HUES48 (cell line): ENCODE measurements around the gene BCCIP.

Experiments
- H3K27ac ChIP-seq: one replicate; pipeline ENCODE4 v1.7.0; 2013; ENCODE audit warnings: low read depth, low read length, inconsistent platforms
- H3K27me3 ChIP-seq: 2 replicates; pipeline ENCODE4 v1.6.1; 2013; ENCODE audit warnings: mild to moderate bottlenecking, low read length; ENCODE audit not compliant: control insufficient read depth, insufficient read depth
- H3K36me3 ChIP-seq: 2 replicates; pipeline ENCODE4 v1.6.1; 2013; ENCODE audit warnings: low read length; ENCODE audit not compliant: control insufficient read depth, insufficient read depth
- H3K4me1 ChIP-seq: 2 replicates; pipeline ENCODE4 v1.6.1; 2013; ENCODE audit warnings: mild to moderate bottlenecking, low read length; ENCODE audit not compliant: control insufficient read depth, insufficient read depth
- H3K4me3 ChIP-seq: 2 replicates; pipeline ENCODE4 v1.5.1; 2013; ENCODE audit warnings: mild to moderate bottlenecking, low read depth, low read length
- H3K9ac ChIP-seq: 2 replicates; pipeline ENCODE4 v1.6.1; 2013; ENCODE audit warnings: mild to moderate bottlenecking, low read depth, low read length, moderate library complexity
- H3K9me3 ChIP-seq: 2 replicates; pipeline ENCODE4 v1.6.1; 2013; ENCODE audit warnings: low read length; ENCODE audit not compliant: control insufficient read depth, insufficient read depth

Gene BCCIP

DNA sequence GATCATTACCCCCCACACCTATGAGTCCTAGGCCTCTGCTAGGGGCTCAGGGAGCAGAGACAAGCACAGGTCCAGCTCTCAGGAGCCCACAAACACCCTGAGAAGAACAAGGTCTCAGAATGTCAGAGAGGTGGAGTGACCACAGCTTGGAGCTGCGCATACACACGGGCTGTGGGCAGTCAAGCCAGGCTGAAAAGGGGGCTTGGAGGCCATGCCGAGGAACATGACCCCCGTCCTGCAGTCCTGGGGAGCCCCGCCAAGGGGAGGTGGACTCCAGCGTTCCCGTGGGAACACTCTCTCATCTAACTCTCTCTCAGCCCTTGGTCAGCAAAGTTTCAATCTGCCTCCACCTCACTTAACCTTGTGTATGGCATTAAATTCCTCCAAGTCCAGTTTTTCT is 39.9 kb upstream of the BCCIP start:
- Histone ChIP-seq H3K27me3 (no peaks in the 10 kb centered on the region), H3K4me1 (no peaks in the 10 kb centered on the region), H3K27ac (no peak overlapping the region), H3K9ac (no peak overlapping the region), H3K36me3 (peaks cover 3% of the 10 kb centered on the region; the same call in 1 of the 2 replicates), H3K9me3 (no peaks in the 10 kb centered on the region), H3K4me3 (no peak overlapping the region)

DNA sequence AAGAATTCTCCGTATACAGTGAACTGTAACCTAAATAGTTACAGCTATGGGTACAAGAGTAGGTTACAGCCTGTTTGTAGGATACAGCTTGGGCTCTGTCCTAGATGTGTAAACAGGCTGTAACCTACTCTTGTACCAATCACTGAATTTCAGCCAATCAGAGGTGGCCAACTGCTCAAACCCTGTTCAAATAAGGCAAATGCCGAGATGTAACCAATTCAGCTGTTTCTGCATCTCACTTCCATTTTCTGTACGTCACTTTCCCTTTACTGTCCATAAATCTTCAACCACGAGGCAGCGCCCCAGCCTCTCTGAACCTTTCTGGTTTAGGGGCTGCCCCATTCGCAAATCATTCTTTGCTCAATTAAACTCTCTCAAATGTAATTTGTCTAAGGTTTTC is 39.4 kb upstream of the BCCIP start:
- Histone ChIP-seq H3K9me3 (no peaks in the 10 kb centered on the region), H3K36me3 (peaks cover 6% of the 10 kb centered on the region; the same call in 1 of the 2 replicates), H3K4me1 (no peaks in the 10 kb centered on the region), H3K27ac (no peak overlapping the region), H3K27me3 (no peaks in the 10 kb centered on the region), H3K4me3 (no peak overlapping the region), H3K9ac (no peak overlapping the region)

DNA sequence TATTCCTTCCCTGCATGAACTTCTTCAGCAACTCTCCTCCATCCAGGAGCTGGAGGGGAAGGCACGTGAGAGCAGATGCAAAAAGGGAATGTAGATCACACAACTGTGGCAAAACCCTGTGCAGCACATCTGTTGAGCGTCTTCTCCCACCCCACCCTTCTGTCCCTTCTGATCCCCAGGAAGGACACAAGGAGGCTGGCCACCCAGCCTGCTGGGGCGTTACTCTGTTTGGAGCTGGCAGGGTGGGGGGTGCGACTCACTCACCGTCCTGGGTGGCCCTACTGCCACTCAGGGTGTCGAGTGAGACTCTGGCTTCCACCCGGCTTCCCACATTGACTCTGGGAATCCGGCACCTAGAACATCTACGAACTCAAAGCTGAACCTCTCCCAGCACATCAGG is 37.6 kb upstream of the BCCIP start:
- no peaks in the 10 kb centered on the region for H3K9me3 ChIP-seq
- peaks cover 10% of the 10 kb centered on the region for H3K36me3 ChIP-seq
- H3K27me3 ChIP-seq, result no peaks in the 10 kb centered on the region
- H3K4me1 ChIP-seq, result no peaks in the 10 kb centered on the region
- H3K27ac ChIP-seq, result no peak overlapping the region
- H3K4me3 ChIP-seq, result no peak overlapping the region
- no peak overlapping the region for H3K9ac ChIP-seq

DNA sequence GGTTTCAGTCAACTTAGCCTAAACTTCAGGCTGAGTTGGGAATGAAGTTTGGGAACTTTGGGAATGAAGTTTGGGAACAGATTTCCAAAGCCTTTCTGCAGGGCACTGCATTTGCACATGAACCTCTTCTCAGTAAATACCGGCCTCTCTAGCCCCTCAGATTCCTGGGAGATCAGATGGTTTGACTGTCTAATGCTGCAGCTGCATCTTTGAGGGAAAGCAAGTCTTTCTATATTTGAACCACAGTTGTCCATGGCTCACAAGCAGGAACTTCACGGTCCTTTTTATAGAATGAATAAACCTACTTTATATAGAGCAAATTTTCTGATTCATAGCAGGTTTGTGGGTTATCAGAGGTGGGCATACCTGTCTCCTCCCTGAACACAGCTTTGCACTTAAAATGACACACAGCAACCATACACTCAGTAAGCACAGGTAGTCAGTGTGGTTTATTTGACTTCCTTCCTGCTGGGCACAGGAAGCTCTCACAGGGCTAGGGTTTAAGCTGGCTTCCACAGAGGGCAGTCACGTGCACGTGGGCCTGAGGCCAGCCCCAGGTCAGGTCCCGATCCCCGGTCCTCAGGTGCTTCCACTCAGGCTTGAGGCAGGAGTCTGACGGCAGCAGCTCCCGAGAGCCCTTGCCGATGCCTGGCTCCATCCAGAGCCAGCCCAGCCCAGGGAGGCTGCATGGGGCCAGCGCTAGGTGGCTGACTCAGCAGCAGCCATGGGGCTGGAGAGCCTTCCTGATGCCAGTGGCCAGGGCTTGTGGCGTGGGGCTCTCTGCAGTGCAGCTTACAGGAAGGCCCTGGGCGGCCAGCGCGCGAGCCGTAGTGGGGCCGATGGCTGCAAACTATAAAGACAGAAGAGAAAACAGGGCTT is 35.0 kb upstream of the BCCIP start:
- Histone ChIP-seq H3K36me3 (peaks cover 26% of the 10 kb centered on the region), H3K4me3 (no peak overlapping the region), H3K9ac (no peak overlapping the region), H3K9me3 (no peaks in the 10 kb centered on the region), H3K4me1 (no peaks in the 10 kb centered on the region), H3K27ac (no peak overlapping the region), H3K27me3 (no peaks in the 10 kb centered on the region)

DNA sequence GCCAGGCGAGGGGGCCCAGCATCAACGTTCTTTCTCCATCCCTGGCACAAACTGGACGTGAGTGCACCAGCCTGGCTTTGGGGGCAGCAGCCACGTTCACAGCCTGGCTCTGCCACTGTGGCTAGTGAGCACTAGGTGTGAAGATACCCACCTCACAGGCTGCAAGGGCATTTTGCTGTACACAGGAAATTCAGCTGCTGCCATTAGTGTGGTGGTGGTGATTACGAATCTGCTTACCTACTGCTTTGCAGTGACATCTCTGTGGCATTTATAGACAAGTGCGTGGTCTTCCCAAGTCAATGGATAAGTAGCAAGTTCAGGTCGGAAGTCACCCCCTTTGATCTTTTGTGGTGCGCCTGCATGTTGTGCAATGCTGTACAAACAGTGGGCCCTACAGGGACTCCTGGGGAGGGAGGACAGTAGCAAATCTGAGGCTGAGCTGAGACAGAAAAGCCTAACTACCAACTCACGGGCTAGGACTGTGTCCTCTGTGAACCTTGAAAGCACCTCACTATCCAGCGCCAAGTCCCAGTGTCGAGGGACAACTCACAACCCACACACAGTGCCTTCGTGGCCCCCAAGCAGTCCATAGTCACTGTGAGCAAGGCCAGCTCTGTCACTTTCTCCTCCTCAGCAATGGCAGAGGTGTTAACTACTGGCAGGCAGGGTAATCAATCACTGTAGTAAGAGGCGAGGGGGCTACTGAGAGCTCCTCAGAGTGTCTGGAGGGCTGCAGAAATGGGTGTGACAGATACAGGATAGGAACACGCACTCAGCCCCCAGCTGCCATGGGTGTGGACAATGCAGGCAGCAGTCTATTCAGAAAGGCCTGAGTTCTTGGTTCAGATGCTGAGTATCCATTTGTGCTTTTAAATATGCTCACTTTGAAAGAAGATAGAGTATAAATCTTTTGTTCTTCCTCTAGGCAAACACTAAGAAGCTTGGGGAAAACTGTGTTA is 30.7 kb upstream of the BCCIP start:
- Histone ChIP-seq H3K36me3 (peaks cover 62% of the 10 kb centered on the region), H3K27ac (no peak overlapping the region), H3K27me3 (no peaks in the 10 kb centered on the region), H3K9me3 (no peaks in the 10 kb centered on the region), H3K4me1 (no peaks in the 10 kb centered on the region), H3K9ac (no peak overlapping the region), H3K4me3 (no peak overlapping the region)

DNA sequence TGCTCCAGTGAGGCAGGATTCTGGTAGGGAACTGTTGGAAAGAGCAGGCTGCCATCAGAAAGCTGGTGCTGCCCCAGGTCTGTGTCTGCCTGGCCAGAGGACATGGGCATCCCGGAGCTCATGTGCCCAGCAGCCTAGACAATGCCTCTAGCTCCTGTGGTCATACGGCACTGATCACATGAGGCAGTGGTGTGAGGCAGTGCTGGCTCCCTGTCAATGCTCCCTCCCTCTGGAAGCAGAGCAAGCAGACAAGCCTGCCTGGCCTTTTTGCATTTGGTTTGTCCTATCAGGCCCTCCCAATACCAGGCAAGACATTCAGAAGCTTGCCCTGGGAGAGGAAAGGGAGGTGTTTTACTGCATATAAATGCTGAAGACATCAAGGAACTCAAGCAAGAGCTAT is 28.2 kb upstream of the BCCIP start:
- no peaks in the 10 kb centered on the region for H3K27me3 ChIP-seq
- no peak overlapping the region for H3K9ac ChIP-seq
- H3K9me3 ChIP-seq, result no peaks in the 10 kb centered on the region
- no peaks in the 10 kb centered on the region for H3K4me1 ChIP-seq
- peaks cover 55% of the 10 kb centered on the region for H3K36me3 ChIP-seq
- no peak overlapping the region for H3K27ac ChIP-seq
- H3K4me3 ChIP-seq, result no peak overlapping the region

DNA sequence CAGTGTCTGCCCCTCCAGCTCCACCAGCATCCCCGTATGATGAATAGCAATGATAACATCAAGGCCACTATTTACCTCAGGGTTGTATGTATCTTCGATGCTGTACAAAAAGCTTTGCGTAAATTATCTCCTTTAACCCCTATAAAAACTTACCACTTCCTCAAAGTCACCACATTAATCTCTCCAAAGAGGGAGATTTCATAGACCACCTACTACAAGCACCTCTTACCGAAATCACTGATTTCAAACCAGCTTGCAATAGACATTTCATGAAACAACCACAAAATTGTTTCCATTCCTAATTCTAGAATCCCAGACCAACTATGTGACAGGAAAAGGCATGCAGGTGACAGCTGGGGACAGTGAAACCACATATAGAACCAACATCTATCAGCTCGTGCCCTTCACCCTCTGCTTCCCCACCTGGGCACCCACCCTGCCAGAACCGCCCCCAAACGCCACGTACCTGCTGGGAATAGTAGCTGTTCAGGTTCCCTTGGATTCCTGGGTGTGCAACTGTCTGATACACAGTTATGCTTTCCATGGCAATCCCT is 27.6 kb upstream of the BCCIP start:
- Histone ChIP-seq H3K27ac (no peak overlapping the region), H3K9ac (no peak overlapping the region), H3K36me3 (peaks cover 55% of the 10 kb centered on the region), H3K27me3 (no peaks in the 10 kb centered on the region), H3K9me3 (no peaks in the 10 kb centered on the region), H3K4me1 (no peaks in the 10 kb centered on the region), H3K4me3 (no peak overlapping the region)

DNA sequence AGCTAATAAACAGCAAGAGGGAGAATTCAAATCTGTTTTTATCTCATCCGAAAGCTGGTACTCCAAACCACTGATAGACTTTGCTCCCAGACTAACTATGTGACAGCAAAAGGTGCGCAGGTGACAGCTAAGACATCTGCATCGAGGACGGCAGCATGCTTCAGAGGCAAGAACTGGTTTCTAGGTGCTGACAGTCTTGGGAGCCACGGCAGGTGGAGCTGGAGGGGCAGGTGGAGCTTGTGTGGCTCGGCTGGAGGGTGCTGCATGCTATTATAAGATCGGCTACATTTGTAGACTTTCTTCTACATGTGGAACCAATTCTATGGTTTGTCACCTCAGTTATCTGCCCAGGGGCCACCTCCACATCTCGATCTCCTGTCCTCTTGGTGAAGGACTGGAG is 25.9 kb upstream of the BCCIP start:
- H3K4me3 ChIP-seq, result no peak overlapping the region
- no peak overlapping the region for H3K9ac ChIP-seq
- H3K36me3 ChIP-seq, result peaks cover 59% of the 10 kb centered on the region
- no peak overlapping the region for H3K27ac ChIP-seq
- H3K9me3 ChIP-seq, result no peaks in the 10 kb centered on the region
- H3K27me3 ChIP-seq, result no peaks in the 10 kb centered on the region
- H3K4me1 ChIP-seq, result no peaks in the 10 kb centered on the region

DNA sequence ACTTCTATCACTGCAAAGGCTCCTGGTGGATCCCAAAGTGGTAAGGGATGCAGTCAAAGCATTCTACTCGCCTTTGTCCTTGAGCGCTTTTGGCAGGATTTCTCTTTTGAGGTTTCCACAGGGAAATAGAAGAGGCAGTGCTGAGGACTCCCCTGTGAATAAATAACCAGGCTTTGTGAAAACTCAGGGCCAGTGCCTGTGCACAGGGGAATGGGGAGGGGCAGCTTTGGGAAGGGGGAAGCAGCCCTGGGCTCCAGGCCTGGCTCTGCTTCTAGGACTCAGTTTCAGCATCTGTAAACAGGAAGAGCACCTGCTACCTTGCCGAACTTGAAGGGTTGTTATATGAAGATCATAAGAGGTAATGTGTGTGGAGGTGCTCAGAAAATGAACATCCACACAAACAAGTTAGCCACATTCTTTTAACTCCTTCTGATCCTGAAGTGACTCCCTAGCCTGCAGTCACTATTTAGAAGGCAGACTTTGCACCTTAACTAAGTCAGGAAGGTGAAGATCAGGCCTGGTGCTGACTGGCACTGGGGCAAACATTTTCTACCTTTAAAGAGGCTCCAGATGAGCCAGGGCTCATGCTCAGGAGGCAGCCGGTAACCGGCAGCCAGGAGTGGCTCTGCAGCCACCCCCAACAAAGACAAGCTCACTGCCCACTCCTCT is 25.2 kb upstream of the BCCIP start:
- H3K4me1 ChIP-seq, result no peaks in the 10 kb centered on the region
- no peak overlapping the region for H3K9ac ChIP-seq
- no peak overlapping the region for H3K4me3 ChIP-seq
- no peak overlapping the region for H3K27ac ChIP-seq
- no peaks in the 10 kb centered on the region for H3K27me3 ChIP-seq
- no peaks in the 10 kb centered on the region for H3K9me3 ChIP-seq
- peaks cover 62% of the 10 kb centered on the region for H3K36me3 ChIP-seq

DNA sequence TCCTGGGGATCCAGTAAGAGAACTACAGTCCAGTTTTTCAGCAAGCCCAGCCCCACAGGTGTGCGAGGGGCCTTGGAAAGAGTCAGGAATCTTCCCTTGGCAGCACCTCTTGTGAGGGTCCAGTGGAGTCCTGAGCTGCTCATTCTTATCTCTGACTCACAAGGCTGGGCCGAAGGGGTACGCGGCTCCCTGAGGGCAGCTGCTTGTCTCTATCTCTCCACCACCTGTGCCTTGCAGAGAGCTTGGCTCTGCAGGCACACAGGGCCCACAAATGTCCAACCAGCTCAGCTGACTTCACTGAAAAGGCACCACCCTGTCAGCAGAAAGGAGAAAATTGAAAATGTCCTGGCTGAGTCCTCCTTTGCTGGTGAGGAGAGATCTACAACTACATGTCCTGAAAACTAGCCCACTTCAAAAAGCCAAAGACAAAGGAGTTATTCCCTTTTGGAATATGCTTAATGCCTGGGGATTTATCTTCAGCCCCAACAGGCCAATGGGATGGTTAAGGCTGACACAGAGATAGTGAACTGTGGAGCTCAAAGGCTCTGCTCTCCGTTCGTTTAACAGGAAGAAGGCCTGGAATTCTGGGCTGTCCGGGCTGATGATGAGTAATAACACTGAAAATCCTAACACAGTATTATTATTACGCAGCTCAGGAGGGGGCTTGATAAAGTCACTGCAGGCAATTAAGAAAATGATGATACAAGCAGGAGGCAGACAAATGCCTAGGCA is 23.7 kb upstream of the BCCIP start:
- Histone ChIP-seq H3K36me3 (peaks cover 53% of the 10 kb centered on the region), H3K27ac (no peak overlapping the region), H3K27me3 (no peaks in the 10 kb centered on the region), H3K4me3 (no peak overlapping the region), H3K9me3 (no peaks in the 10 kb centered on the region), H3K9ac (no peak overlapping the region), H3K4me1 (no peaks in the 10 kb centered on the region)
